Body of pancreas (tissue), 4 donors: ENCODE data around the gene SMIM36. TPM values are rescaled to one million over a fixed set of nuclear protein-coding genes. Genes with fewer than 3 reads are reported as not detected.
A peak's percentile ranks its signal among the peaks of the same experiment; 100 is the strongest.

Experiments used
- ATAC-seq: fragments of 150-250 bp; one replicate; pipeline ENCODE4 v1.9.1; 2016
- DNase-seq, 4 donors: peaks; one replicate each; pipeline ENCODE4 v3.0.0-alpha.2; 2019
- H3K27ac ChIP-seq, 4 donors: fragments of 200-600 bp; sonication (generic); 1 replicate in 3 of 4; 2 replicates in 1 of 4; pipeline versions ENCODE4 v1.5.1 to v1.6.1; 2016 to 2019; ENCODE audit warnings: mild to moderate bottlenecking in 1 of 4, mixed read lengths in 1 of 4, moderate library complexity in 1 of 4
- H3K27me3 ChIP-seq, 2 donors: fragments of 200-600 bp; sonication (generic); one replicate each; pipeline ENCODE4 v1.6.0; 2016; ENCODE audit warnings: mild to moderate bottlenecking in 1 of 2
- H3K36me3 ChIP-seq, 2 donors: fragments of 200-600 bp; sonication (generic); replicated peaks in 1 of 2; 2 replicates each; pipeline ENCODE4 v1.5.1; 2016; ENCODE audit warnings: low read depth in 2 of 2; ENCODE audit not compliant: insufficient read depth in 1 of 2
- H3K4me1 ChIP-seq: fragments of 200-600 bp; sonication (generic); one replicate; pipeline ENCODE4 v1.6.0; 2016
- H3K4me3 ChIP-seq, 2 donors: fragments of 200-600 bp; sonication (generic); 1 replicate in 1 of 2; 2 replicates in 1 of 2; pipeline ENCODE4 v1.5.1; 2016 to 2019
- H3K9me3 ChIP-seq, 3 donors: fragments of 200-600 bp; sonication (generic); 1 replicate in 2 of 3; 2 replicates in 1 of 3; pipeline ENCODE4 v1.5.1; 2016
- CTCF ChIP-seq, 7 experiments: fragments of 450-650 bp in 4 of 7; fragments of 200-600 bp in 3 of 7; sonication (generic) in 3 of 7; IDR thresholded peaks; one replicate each; pipeline ENCODE4 v1.5.1; 2016 to 2019; ENCODE audit warnings: antibody characterized with exemption in 7 of 7
- POLR2A ChIP-seq, 3 donors: fragments of 450-650 bp; IDR thresholded peaks; one replicate each; pipeline ENCODE4 v1.6.1; 2016; ENCODE audit warnings: antibody characterized with exemption in 3 of 3, mild to moderate bottlenecking in 2 of 3
- WGBS, 2 donors: methylation state at CpG; one replicate each; pipeline ENCODE4 v1.1.5; 2017; 5-methylcytosine and 5-hydroxymethylcytosine counted together
- intact Hi-C: fragments of 100-400 bp; cut with DNase I; formaldehyde crosslinking; loops from one replicate; pipeline ENCODE4 v1.15.1; 2023
- total RNA-seq, 2 donors: library from RNA; depleted of rRNA; stranded (reverse); fragments of >200 nt; gene quantifications; one replicate each; pipeline ENCODE4 v1.1.0, GENCODE V29; 2016

The SMIM36 gene
- total RNA-seq, 2 donors from 2014 or later = not detected

GRCh38 chr17:55458978-55459377 lies 52.3 kb downstream of the SMIM36 start:
- no peaks in the 10 kb centered on the region for H3K9me3 ChIP-seq
- intact Hi-C loops = no loop called here
- 64 to 73% methylated on average over 2 to 7 of the region's 7 CpGs for WGBS, 2 donors
- H3K27ac ChIP-seq = no peak overlapping the region
- ATAC-seq (peak; percentile 15), DNase-seq (no peak)
- H3K27me3 ChIP-seq = no peaks in the 10 kb centered on the region
- H3K36me3 ChIP-seq = no peaks in the 10 kb centered on the region
- no peak overlapping the region for H3K4me3 ChIP-seq
- H3K4me1 ChIP-seq = no peaks in the 10 kb centered on the region
- TF ChIP-seq CTCF (IDR thresholded peaks at IDR 0.05) (no peak), POLR2A (IDR thresholded peaks at IDR 0.05) (no peak)

GRCh38 chr17:55458287-55458900 lies 52.9 kb downstream of the SMIM36 start:
- 77 to 85% methylated on average over 12 to 22 of the region's 22 CpGs for WGBS, 2 donors
- Histone ChIP-seq H3K4me3 (no peak overlapping the region), H3K4me1 (no peaks in the 10 kb centered on the region), H3K27me3 (no peaks in the 10 kb centered on the region), H3K9me3 (no peaks in the 10 kb centered on the region), H3K36me3 (no peaks in the 10 kb centered on the region), H3K27ac (no peak overlapping the region)
- DNase-seq (no peak), ATAC-seq (no peak)
- intact Hi-C loops = no loop called here
- no peak for TF ChIP-seq POLR2A (IDR thresholded peaks at IDR 0.05)
- no peak for TF ChIP-seq CTCF (IDR thresholded peaks at IDR 0.05)

- H3K27me3 ChIP-seq = no peaks in the 10 kb centered on the region
- TF ChIP-seq CTCF (IDR thresholded peaks at IDR 0.05) (no peak), POLR2A (IDR thresholded peaks at IDR 0.05) (no peak)
- no peaks in the 10 kb centered on the region for H3K9me3 ChIP-seq
- no peaks in the 10 kb centered on the region for H3K36me3 ChIP-seq
- ATAC-seq (no peak), DNase-seq (no peak)
- intact Hi-C loops = no loop called here
- no peak overlapping the region for H3K4me3 ChIP-seq
- no peaks in the 10 kb centered on the region for H3K4me1 ChIP-seq
- 87 to 88% methylated on average over 6 of the region's 6 CpGs for whole genome bisulfite sequencing, 2 donors
- H3K27ac ChIP-seq = no peak overlapping the region
Observed at GRCh38 chr17:55456307-55457240, 54.7 kb downstream of the SMIM36 start.

GRCh38 chr17:55454906-55455474 lies 56.3 kb downstream of the SMIM36 start:
- Histone ChIP-seq H3K9me3 (no peaks in the 10 kb centered on the region), H3K36me3 (no peaks in the 10 kb centered on the region), H3K4me1 (no peaks in the 10 kb centered on the region), H3K27ac (no peak overlapping the region), H3K4me3 (no peak overlapping the region), H3K27me3 (no peaks in the 10 kb centered on the region)
- TF ChIP-seq CTCF (IDR thresholded peaks at IDR 0.05) (no peak), POLR2A (IDR thresholded peaks at IDR 0.05) (no peak)
- ATAC-seq (no peak), DNase-seq (no peak)
- intact Hi-C loops = no loop called here
- WGBS, 2 donors = 75 to 77% methylated on average over 4 of the region's 4 CpGs
